A172 (cell line): Measurements from ENCODE around the gene TACC2. TPM values are rescaled to one million over a fixed set of nuclear protein-coding genes. Genes with fewer than 3 reads are reported as not detected.
"Not testable (repeated sequence)": the region's sequence is repeated elsewhere in the genome, so short reads cannot be mapped to it uniquely, and the experiment has no call there.

ENCODE experiments used
- DNase-seq: peaks from one replicate; pipeline ENCODE4 v3.0.0-alpha.2; 2015; ENCODE audit warnings: low spot score
- total RNA-seq: library from RNA; depleted of rRNA; stranded (reverse); fragments of >200 nt; shearing (Covaris generic); gene quantifications from 2 replicates; pipeline ENCODE4 v1.2.3, GENCODE V29; 2014

TACC2 gene
- total RNA-seq, 1 experiment from 2014 or later, result 8.5 TPM

DNA sequence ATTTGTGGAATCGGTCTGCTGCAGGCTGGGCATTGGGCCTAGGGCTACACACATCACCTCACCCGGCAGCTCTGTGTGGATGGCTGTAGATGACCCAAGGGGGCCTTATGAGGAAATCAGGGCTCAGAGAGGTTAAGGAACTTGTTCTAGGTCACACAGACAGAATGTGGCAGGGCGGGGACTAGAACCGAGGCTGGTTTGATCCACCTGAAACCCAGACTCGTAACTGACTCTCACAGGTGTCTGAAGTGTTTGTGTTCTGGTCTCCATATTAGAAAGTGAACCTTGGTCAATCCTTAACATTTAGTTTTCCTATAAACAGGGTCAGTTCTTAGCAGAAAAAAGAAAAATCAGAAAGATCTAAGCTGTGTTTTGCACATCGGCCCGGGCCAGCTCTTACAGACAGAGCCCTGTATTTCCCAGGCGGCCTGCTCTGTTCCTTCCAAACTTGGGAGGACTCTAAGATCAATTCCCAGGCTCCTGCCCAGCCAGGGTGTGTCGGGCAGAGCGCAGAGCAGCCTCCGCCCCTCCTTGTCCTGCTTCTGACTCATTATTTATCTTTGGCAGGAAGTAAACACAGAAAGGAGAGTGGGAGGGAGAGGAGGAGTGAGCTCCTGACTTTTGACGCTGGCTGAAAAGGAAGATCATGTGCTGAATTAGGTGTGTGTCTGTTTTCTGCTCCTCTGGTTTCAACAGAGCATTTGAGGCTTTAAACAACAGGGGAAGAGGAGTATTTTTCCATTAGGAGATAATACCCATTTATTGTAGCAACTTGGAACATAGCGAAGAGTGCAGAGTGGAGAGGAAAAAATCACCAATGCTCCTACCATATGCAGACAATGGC is 74.1 kb downstream of the TACC2 start:
- DNase-seq, result peak; percentile 85

DNA sequence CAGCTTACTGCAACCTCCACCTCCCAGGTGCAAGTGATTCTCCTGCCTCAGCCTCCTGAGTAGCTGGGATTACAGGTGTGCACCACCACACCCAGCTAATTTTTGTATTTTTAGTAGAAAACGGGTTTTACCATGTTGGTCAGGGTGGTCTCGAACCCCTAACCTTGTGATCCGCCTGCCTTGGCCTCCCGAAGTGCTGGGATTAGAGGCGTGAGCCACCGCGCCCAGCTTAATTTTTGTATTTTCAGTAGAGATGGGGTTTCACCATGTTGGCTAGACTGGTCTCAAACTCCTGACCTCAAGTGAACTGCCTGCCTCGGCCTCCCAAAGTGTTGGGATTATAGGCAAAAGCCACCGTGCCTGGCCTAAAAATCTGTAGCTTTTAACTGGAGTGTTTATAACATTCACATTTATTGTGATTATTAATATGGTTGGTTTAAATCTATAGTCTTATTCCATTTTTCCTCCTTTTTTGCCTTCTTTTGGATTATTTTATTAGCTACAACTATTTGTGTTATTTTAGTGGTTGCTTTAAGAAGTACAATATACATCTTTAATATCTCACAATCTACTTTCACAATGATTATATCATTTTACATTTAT is 77.5 kb downstream of the TACC2 start:
- DNase-seq, result not testable (repeated sequence)

DNA sequence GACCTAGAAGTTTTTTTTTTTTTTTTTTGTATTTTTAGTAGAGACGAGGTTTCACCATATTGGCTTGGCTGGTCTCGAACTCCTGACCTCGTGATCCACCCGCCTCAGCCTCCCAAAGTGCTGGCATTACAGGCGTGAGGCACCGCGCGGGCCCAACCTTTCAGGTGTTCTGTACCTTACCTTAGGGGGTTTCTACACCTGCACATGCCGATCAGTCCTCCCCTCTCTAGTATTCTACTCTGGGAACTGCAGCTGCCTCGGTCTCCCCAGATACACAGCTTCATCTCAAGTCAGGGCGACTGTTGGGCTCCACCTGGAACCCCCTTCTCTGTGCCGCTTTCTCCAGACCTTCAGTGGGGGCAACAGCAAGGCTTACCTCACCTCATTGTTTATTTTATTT is 79.9 kb downstream of the TACC2 start:
- no peak for DNase-seq

DNA sequence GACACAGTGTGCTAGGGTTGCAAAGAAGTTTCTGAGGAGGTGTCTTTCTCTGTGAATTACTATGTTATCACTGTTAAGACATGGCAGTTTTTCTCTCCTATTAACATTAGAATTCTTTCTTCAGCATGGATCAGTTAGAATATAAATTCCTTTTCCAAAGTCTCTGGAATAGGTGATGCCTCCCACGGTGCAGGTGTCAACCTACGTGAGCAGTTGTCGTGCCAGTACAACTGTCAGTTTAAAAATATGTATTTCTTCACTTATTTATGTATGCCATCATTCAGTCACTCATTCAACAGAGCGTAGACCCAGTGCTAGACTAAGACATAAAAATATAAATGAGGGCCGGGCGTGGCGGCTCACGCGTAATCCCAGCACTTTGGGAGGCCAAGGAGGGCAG is 83.5 kb downstream of the TACC2 start:
- DNase-seq, result no peak

DNA sequence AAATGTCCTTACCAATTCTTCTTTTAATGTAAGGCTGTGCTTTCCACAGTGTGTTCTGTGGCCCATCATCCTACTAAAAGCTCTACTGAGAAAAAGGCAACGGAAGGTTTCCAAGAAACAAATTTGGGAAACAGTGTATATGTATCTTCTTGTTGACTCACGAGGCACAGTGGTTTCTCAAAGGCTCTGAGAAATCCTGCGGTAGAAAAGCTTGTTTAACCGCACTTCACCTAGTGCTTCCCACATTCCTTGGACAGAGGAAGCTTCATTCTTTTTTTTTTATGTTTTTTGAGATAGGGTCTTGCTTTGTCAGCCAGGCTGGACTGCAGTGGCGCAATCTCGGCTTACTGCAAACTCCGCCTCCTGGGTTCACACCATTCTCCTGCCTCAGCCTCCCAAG is 84.5 kb downstream of the TACC2 start:
- no peak for DNase-seq

DNA sequence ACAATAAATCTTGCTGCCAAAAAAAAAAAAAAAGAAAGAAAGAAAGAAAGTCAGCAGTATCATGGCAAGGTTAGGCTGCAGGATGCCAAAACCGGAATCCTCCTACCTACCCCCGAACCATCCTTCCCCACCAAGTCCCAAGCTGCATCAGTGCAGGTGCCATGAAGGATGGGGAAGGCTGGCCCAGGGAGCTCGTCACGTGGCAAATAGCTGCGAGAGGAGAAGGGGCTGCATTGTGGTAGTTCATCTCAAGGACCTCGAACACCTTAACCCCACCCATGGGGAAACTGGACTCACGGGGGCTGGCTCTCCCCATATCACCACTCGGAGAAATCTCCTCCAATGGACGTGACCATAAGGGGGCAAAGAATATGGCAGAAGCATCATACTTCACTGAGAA is 86.2 kb downstream of the TACC2 start:
- DNase-seq, result no peak

DNA sequence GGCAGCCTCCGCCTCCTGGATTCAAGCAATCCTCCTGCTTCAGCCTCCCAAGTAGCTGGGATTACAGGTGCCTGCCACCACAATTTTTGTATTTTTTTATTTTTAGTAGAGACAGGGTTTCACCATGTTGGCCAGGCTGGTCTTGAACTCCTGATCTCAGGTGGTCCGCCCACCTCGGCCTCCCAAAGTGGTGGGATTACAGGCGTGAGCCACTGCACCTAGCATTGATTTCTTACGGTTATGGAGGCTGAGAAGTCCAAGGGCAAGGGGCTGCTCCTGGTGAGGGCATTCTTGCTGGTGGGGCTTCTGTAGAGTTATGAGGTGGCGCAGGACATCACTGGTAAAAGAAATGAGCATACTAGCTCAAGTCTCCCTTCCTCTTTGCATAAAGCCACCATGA is 86.9 kb downstream of the TACC2 start:
- DNase-seq, result not testable (repeated sequence)

DNA sequence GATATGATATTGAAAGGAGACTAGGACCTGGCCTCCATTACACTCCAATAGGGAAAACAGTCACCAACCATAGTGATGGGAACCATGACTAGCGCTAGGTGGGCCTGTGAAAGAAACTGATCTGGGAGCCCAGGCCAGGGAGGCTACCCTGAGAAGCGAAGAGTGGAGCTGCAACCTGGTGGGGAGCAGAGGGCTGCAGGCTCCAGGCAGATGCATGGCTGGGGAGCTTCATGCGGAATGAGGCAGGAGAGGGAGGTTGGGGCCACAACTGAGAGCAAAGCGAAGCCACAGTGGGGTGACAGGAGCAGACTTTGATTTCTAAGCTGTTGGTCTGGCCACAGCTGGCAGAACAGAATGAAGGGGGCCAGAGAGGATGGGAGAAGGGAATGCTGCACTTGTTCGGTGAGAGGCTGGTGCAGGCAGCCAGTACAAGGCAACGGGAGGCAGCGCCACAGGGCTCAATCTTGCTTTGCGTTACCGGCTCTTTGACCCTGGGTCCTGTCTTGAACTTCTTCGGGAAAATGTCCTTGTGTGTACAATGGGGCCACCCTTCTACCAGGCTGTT is 88.4 kb downstream of the TACC2 start:
- DNase-seq, result no peak

DNA sequence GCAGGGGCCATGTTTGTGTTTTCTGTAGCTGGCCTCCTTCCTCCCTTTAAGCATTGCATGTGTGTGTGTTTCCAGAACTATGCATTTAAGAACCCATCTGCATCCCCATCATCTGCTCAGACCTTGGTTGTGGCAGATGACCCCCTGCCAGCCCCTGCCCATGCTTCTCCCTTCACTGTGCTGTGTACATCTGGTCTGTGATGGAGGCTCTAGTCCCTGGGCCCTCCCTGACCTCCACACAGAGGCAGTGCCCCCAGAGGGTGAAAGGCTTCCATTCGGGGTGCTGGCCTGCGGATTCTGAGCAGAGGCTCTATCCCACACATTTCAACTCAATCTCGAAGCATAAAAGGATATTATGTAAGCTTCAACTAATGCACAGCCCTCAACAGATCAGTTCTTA is 89.4 kb downstream of the TACC2 start:
- no peak for DNase-seq

DNA sequence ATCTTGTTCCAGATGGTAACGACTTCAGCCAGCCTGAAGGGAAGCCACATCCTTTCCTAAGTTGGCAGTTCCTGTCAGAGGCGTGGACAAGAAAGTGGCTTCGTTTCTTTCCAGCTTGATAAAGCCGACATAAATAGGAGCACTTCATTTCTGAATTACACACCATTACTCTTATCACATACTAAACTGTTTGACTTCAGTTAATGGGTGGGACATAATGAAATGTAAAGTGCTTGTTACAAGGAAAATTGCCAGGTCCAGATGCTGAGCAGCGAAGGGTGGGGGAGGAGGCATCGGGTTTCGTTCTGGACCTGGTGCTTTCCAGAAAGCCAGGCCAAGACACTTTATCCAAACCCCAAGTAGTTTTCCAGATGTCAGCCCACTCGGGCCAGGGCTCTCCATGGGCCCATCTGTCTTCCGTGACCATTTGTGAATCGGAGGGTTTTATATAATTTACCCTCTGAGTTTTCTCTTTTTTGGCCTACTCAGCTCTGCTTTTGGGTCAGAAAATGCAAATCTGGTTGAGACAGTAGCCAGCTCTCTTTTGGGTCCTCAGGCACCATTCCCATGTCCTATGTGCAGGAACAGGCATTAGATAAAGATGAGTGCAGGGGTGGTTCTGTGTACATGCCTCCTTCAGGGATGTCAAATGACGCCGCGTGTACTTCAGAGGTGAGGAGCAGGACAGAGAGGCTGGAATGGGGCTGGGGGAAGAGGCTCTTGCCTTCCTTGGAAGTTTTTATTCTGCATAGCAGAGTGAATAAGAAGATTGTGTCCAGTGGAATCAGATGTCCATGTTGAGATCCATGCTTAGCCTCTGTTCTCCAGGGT is 90.2 kb downstream of the TACC2 start:
- DNase-seq, result no peak

DNA sequence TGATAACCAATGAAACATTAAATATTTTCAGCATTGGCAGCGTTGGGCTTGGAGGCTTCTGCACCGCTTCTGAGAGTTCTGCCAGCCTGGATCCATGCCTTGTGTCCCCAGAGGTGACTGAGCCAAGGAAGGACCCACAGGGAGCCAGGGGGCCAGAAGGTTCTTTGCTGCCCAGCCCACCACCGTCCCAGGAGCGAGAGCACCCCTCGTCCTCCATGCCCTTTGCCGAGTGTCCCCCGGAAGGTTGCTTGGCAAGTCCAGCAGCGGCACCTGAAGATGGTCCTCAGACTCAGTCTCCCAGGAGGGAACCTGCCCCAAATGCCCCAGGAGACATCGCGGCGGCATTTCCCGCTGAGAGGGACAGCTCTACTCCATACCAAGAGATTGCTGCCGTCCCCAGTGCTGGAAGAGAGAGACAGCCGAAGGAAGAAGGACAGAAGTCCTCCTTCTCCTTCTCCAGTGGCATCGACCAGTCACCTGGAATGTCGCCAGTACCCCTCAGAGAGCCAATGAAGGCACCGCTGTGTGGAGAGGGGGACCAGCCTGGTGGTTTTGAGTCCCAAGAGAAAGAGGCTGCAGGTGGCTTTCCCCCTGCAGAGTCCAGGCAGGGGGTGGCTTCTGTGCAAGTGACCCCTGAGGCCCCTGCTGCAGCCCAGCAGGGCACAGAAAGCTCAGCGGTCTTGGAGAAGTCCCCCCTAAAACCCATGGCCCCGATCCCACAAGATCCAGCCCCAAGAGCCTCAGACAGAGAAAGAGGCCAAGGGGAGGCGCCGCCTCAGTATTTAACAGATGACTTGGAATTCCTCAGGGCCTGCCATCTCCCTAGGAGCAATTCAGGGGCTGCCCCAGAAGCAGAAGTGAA is 93.9 kb downstream of the TACC2 start:
- DNase-seq, result no peak

DNA sequence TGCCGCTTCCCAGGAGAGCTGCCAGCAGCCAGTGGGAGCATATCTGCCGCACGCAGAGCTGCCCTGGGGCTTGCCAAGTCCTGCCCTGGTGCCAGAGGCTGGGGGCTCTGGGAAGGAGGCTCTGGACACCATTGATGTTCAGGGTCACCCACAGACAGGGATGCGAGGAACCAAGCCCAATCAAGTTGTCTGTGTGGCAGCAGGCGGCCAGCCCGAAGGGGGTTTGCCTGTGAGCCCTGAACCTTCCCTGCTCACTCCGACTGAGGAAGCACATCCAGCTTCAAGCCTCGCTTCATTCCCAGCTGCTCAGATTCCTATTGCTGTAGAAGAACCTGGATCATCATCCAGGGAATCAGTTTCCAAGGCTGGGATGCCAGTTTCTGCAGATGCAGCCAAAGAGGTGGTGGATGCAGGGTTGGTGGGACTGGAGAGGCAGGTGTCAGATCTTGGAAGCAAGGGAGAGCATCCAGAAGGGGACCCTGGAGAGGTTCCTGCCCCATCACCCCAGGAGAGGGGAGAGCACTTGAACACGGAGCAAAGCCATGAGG is 94.6 kb downstream of the TACC2 start:
- no peak for DNase-seq

DNA sequence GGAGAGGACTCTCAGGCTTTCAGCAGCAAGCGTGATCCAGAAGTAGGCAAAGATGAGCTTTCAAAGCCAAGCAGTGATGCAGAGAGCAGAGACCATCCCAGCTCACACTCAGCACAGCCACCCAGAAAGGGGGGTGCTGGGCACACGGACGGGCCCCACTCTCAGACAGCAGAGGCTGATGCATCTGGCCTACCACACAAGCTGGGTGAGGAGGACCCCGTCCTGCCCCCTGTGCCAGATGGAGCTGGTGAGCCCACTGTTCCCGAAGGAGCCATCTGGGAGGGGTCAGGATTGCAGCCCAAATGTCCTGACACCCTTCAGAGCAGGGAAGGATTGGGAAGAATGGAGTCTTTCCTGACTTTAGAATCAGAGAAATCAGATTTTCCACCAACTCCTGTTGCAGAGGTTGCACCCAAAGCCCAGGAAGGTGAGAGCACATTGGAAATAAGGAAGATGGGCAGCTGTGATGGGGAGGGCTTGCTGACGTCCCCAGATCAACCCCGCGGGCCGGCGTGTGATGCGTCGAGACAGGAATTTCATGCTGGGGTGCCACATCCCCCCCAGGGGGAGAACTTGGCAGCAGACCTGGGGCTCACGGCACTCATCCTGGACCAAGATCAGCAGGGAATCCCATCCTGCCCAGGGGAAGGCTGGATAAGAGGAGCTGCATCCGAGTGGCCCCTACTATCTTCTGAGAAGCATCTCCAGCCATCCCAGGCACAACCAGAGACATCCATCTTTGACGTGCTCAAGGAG is 95.5 kb downstream of the TACC2 start:
- DNase-seq, result no peak

DNA sequence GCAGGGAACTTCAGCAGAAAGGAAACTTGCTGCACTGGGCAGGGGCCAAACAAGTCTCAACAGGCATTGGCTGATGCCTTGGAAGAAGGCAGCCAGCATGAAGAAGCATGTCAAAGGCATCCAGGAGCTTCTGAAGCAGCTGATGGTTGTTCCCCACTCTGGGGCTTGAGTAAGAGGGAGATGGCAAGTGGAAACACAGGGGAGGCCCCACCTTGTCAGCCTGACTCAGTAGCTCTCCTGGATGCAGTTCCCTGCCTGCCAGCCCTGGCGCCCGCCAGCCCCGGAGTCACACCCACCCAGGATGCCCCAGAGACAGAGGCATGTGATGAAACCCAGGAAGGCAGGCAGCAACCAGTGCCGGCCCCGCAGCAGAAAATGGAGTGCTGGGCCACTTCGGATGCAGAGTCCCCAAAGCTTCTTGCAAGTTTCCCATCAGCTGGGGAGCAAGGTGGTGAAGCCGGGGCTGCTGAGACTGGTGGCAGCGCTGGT is 96.5 kb downstream of the TACC2 start:
- no peak for DNase-seq

DNA sequence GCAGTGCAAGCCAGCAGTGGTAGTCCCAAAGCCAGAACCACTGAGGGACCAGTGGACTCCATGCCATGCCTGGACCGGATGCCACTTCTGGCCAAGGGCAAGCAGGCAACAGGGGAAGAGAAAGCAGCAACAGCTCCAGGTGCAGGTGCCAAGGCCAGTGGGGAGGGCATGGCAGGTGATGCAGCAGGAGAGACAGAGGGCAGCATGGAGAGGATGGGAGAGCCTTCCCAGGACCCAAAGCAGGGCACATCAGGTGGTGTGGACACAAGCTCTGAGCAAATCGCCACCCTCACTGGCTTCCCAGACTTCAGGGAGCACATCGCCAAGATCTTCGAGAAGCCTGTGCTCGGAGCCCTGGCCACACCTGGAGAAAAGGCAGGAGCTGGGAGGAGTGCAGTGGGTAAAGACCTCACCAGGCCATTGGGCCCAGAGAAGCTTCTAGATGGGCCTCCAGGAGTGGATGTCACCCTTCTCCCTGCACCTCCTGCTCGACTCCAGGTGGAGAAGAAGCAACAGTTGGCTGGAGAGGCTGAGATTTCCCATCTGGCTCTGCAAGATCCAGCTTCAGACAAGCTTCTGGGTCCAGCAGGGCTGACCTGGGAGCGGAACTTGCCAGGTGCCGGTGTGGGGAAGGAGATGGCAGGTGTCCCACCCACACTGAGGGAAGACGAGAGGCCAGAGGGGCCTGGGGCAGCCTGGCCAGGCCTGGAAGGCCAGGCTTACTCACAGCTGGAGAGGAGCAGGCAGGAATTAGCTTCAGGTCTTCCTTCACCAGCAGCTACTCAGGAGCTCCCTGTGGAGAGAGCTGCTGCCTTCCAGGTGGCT is 97.7 kb downstream of the TACC2 start:
- no peak for DNase-seq

DNA sequence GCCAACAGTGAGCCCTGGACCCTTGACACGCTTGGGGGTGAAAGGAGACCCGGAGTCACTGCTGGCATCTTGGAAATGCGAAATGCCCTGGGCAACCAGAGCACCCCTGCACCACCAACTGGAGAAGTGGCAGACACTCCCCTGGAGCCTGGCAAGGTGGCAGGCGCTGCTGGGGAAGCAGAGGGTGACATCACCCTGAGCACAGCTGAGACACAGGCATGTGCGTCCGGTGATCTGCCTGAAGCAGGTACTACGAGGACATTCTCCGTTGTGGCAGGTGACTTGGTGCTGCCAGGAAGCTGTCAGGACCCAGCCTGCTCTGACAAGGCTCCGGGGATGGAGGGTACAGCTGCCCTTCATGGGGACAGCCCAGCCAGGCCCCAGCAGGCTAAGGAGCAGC is 98.5 kb downstream of the TACC2 start:
- DNase-seq, result no peak

DNA sequence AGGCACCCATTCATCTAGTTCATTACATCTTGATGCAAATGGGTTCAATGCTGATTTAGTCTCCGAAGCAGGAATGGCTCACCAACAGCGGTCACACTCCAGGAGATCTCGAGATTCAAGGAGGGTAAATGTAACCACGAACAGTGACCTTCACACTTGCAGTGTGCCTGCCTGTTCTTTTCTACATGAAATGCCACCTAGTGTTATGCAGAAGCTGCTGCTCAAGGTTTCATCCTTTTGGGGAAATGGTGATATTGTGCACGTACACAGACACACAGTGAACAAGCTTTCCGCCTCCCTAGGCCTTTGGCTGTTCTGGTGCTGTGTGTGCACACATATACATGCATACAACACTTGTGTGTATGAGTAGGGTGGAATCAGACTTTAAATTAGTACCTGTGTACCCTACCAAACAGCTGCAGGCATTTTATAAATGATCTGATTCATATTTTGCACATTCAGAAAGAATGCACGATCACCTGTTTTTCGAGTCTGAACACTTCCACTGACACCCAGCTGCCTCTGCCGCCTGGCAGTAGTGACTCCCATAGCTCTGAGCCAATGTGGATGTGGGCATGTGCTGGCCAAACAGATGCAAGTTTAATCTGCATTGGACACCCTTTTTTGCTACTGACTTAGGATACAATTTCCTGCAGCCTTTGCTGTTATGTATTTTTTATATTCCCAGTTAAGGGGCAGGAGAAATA is 100.5 kb downstream of the TACC2 start:
- DNase-seq, result no peak

DNA sequence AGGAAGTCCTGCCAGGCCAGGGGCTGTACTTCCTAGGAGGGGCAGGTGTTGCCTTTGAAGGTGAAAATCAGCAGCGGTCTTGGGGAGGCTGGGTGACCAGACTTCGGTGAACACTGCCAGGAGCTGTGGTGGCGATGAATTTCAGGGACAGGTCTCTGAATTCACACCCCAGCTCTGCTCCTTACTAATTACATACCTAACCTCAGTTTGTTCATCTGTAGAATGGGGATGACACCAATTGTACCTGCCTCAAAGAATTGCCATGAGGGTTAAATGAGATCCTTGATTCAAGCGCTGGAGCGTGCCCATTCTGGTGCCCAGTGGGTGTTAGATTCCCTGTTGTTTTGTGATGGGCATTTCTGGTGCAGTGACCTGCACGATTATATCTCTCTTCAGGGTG is 102.8 kb downstream of the TACC2 start:
- no peak for DNase-seq

DNA sequence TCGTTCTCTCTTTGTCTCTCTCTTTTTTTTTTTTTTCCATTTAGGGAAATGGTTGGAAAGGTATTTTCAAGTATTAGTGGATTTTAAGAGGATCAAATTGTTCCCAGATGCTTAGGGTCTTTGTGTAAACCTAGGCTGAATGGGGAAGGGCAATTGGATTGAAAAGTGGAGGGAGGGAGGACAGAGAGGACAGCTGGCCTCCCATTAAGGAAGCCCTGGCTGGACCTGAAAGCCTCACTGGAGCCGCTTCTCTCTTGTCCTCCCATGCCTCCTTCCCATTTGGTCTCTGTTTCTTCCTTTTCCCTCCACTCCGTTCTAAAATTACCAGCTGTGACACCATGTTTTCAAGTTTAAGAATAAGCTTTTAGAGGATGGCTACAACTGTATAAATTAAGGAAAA is 104.1 kb downstream of the TACC2 start:
- DNase-seq, result no peak
